PC-3 (cell line): ENCODE measurements around the gene VEZT. TPM values are rescaled to one million over a fixed set of nuclear protein-coding genes. Genes with fewer than 3 reads are reported as not detected.

Experiments
- ATAC-seq: fragments of 200-7000 bp; cut with Tn5 transposase; 2 replicates; pipeline ENCODE4 v1.9.1; 2020; ENCODE audit warnings: mild to moderate bottlenecking, moderate library complexity
- BruUV-seq: library from RNA; stranded (reverse); fragments of 400-500 nt; replicated peaks from 2 replicates; lab custom pipeline; 2021; lab: Mats Ljungman, UMichigan
- CTCF ChIA-PET: fragments of 300-600 bp; sonication (Branson Sonifier 250); formaldehyde crosslinking; loops from one replicate; lab custom pipeline; 2022; ENCODE audit warnings: antibody characterized with exemption; lab: Charles Lee
- POLR2A ChIA-PET: fragments of 300-600 bp; sonication (Branson Sonifier 250); formaldehyde crosslinking; loops from one replicate; lab custom pipeline; 2022; ENCODE audit warnings: antibody characterized with exemption; ENCODE audit not compliant: unreplicated experiment; lab: Charles Lee
- DNase-seq: peaks from one replicate; pipeline ENCODE4 v3.0.0-alpha.2; 2015
- H2AFZ ChIP-seq: fragments of 300-600 bp; sonication (generic); 2 replicates; pipeline ENCODE4 v1.6.0; 2016; ENCODE audit warnings: antibody characterized with exemption, low read length
- H3F3A ChIP-seq: fragments of 300-600 bp; sonication (generic); one replicate; pipeline ENCODE4 v1.6.0; 2017; ENCODE audit warnings: antibody characterized with exemption, low read length, control low read depth, mild to moderate bottlenecking; ENCODE audit not compliant: unreplicated experiment
- H3K27ac ChIP-seq: fragments of 300-600 bp; sonication (generic); 2 replicates; pipeline ENCODE4 v1.5.1; 2016; ENCODE audit warnings: mild to moderate bottlenecking, low read length
- H3K27me3 ChIP-seq: fragments of 300-600 bp; sonication (generic); 2 replicates; pipeline ENCODE4 v1.6.1; 2016; ENCODE audit warnings: low read length, mixed read lengths
- H3K36me3 ChIP-seq: fragments of 300-600 bp; sonication (generic); 2 replicates; pipeline ENCODE4 v1.6.1; 2016; ENCODE audit warnings: low read depth, mixed run types, low read length, mixed read lengths
- H3K4me1 ChIP-seq: fragments of 300-600 bp; sonication (generic); 2 replicates; pipeline ENCODE4 v1.5.1; 2016; ENCODE audit warnings: low read length; ENCODE audit not compliant: insufficient read depth
- H3K4me2 ChIP-seq: fragments of 300-600 bp; sonication (generic); 2 replicates; pipeline ENCODE4 v1.6.0; 2016; ENCODE audit warnings: low read length
- H3K4me3 ChIP-seq: fragments of 300-600 bp; sonication (generic); 2 replicates; pipeline ENCODE4 v1.5.1; 2016; ENCODE audit warnings: mild to moderate bottlenecking, low read length, mixed read lengths
- H3K79me2 ChIP-seq: fragments of 300-600 bp; sonication (generic); 2 replicates; pipeline ENCODE4 v1.6.1; 2017; ENCODE audit warnings: low read length, mixed read lengths
- H3K9ac ChIP-seq: fragments of 300-600 bp; sonication (generic); 2 replicates; pipeline ENCODE4 v1.6.0; 2016; ENCODE audit warnings: mild to moderate bottlenecking, low read length
- H3K9me2 ChIP-seq: fragments of 300-600 bp; sonication (generic); replicated peaks from 2 replicates; pipeline ENCODE4 v1.6.1; 2016; ENCODE audit warnings: mixed run types, low read length, mixed read lengths
- H3K9me3 ChIP-seq: fragments of 300-600 bp; sonication (generic); 2 replicates; pipeline ENCODE4 v1.6.1; 2016; ENCODE audit warnings: low read length, mixed read lengths
- H4K20me1 ChIP-seq: fragments of 300-600 bp; sonication (generic); 2 replicates; pipeline ENCODE4 v1.6.1; 2016; ENCODE audit warnings: low read length, mixed read lengths
- CTCF ChIP-seq: fragments of 300-600 bp; sonication (generic); conservative IDR thresholded peaks from 2 replicates; pipeline ENCODE4 v1.5.1; 2017; ENCODE audit warnings: antibody characterized with exemption, low read depth, mild to moderate bottlenecking, low read length
- EZH2 ChIP-seq: fragments of 300-600 bp; sonication (generic); IDR thresholded peaks from one replicate; pipeline ENCODE4 v1.6.1; 2017; ENCODE audit warnings: antibody characterized with exemption, mild to moderate bottlenecking, low read length; ENCODE audit not compliant: unreplicated experiment
- EZH2phosphoT487 ChIP-seq: fragments of 300-600 bp; sonication (generic); IDR thresholded peaks from 2 replicates; pipeline ENCODE4 v1.6.1; 2018; ENCODE audit warnings: mild to moderate bottlenecking, antibody characterized with exemption, low read length, borderline replicate concordance
- intact Hi-C: fragments of 100-400 bp; cut with micrococcal nuclease; formaldehyde crosslinking; loops from 2 replicates; pipeline ENCODE4 v1.9.0; 2023
- total RNA-seq: library from RNA; depleted of rRNA; stranded (reverse); fragments of >200 nt; gene quantifications from 2 replicates; pipeline ENCODE4 v1.2.3, GENCODE V29; 2014

The VEZT gene
- total RNA-seq, 1 experiment from 2014 or later, result 83.6 TPM

GRCh38 chr12:95185854-95186253 lies 31.8 kb upstream of the VEZT start:
- H3K4me2 ChIP-seq, result no peak overlapping the region
- no peak for ATAC-seq
- no peak overlapping the region for H3K9ac ChIP-seq
- TF ChIP-seq EZH2 (no peak), CTCF (no peak), EZH2phosphoT487 (no peak)
- no peaks in the 10 kb centered on the region for H3K9me2 ChIP-seq
- 0 out of 2 replicates have a peak, but pooled peaks cover 8% of the 10 kb centered on the region for H3K79me2 ChIP-seq
- H3K27ac ChIP-seq, result no peak overlapping the region
- H2AFZ ChIP-seq, result no peak overlapping the region
- no TSS peak for BruUV-seq
- no peak for DNase-seq
- no peaks in the 10 kb centered on the region for H3K27me3 ChIP-seq
- CTCF ChIA-PET, result no interaction called here
- peaks cover 9% of the 10 kb centered on the region for H3K4me1 ChIP-seq
- H3K9me3 ChIP-seq, result no peaks in the 10 kb centered on the region
- no peaks in the 10 kb centered on the region for H3K36me3 ChIP-seq
- no peaks in the 10 kb centered on the region for H3F3A ChIP-seq
- POLR2A ChIA-PET, result no interaction called here
- H3K4me3 ChIP-seq, result no peak overlapping the region
- H4K20me1 ChIP-seq, result no peaks in the 10 kb centered on the region
- intact Hi-C loops, result no loop called here

- Histone ChIP-seq H3K9ac (no peak overlapping the region), H3K9me2 (no peaks in the 10 kb centered on the region), H3K4me3 (no peak overlapping the region), H2AFZ (no peak overlapping the region), H3K36me3 (no peaks in the 10 kb centered on the region), H3F3A (no peaks in the 10 kb centered on the region), H3K27ac (no peak overlapping the region), H3K27me3 (no peaks in the 10 kb centered on the region), H3K4me1 (peaks cover 4% of the 10 kb centered on the region), H4K20me1 (no peaks in the 10 kb centered on the region), H3K4me2 (no peak overlapping the region), H3K79me2 (peaks cover 14% of the 10 kb centered on the region; the same call in 1 of the 2 replicates), H3K9me3 (no peaks in the 10 kb centered on the region)
- no peak for ATAC-seq
- ChIA-PET POLR2A (no interaction called here), CTCF (no interaction called here)
- TF ChIP-seq CTCF, result no peak
- TF ChIP-seq EZH2, result no peak
- TF ChIP-seq EZH2phosphoT487, result no peak
- no peak for DNase-seq
- intact Hi-C loops, result no loop called here
- BruUV-seq, result no TSS peak
Measured at GRCh38 chr12:95187865-95188415, 29.7 kb upstream of the VEZT start.

DNA sequence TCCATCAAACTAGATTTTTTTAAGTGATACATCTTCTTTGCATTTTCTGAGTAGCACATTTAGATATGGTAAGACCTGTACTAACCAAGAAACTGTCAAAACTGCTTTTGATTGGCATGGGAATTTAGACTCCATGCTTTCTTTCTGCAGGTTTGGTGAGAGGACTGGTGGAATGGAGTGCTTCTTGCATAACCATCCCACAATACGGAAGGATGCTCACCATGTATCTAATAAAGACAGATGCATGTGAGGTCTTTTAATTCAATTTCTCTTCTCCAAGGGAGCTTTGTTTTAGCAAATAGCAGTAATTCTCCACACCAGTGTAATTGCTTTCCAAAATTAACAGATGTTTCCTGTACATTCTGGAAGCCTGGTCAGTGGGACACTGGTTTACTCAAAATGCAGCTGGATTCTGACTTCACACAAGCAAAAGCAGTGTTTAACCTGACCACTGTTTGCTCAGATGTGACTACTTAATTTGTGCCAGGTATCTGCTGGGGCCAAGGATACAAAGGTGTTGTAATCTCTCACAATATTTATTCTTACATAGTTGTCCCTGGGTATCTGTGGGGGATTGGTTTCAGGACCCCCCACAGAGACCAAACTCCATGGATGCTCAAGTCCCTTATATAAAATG lies 26.4 kb upstream of the VEZT start:
- Histone ChIP-seq H3K9ac (no peak overlapping the region), H3K4me1 (peaks cover 4% of the 10 kb centered on the region), H3K79me2 (peaks cover 34% of the 10 kb centered on the region), H3K36me3 (no peaks in the 10 kb centered on the region), H3K27ac (no peak overlapping the region), H3F3A (no peaks in the 10 kb centered on the region), H3K4me3 (no peak overlapping the region), H3K9me2 (no peaks in the 10 kb centered on the region), H3K27me3 (no peaks in the 10 kb centered on the region), H3K9me3 (no peaks in the 10 kb centered on the region), H3K4me2 (no peak overlapping the region), H2AFZ (no peak overlapping the region), H4K20me1 (no peaks in the 10 kb centered on the region)
- DNase-seq (no peak), ATAC-seq (no peak)
- no TSS peak for BruUV-seq
- ChIA-PET CTCF (no interaction called here), POLR2A (no interaction called here)
- intact Hi-C loops, result no loop called here
- TF ChIP-seq EZH2 (no peak), CTCF (no peak), EZH2phosphoT487 (no peak)
